GM18505 (cell line): ENCODE results near the gene ATP8B4.
"Not testable (repeated sequence)": the region's sequence is repeated elsewhere in the genome, so short reads cannot be mapped to it uniquely, and the experiment has no call there.

Experiments
- ATAC-seq: cut with Tn5 transposase; IDR thresholded peaks from one replicate; pipeline ENCODE4 v1.9.1; 2021; ENCODE audit not compliant: unreplicated experiment
- POLR2A ChIP-seq: IDR thresholded peaks from 4 replicates; pipeline ENCODE4 v1.6.1; 2011; ENCODE audit warnings: borderline replicate concordance; ENCODE audit not compliant: insufficient read depth, insufficient read length; ENCODE audit errors: extremely low read depth

Gene ATP8B4

DNA sequence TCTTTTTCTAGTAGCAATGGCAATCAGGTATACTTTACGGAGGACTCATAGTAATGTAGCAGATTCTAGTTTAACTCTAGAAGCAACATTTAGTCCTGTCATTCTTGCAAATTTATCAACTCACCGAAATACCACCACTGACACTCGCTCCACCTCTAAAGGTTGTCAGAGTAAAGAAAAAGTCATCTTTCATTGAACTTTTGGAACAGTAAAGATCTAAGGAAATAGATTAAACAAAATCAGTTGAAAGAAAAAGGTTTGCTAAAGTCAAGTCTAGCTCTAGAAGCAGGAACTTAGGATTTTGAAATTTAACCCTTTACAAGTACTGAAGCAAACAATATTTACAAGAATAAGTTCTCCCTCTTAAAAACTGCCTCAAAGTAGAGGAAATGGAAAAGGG is 8.7 kb downstream of the ATP8B4 start:
- no peak for TF ChIP-seq POLR2A
- no peak for ATAC-seq

DNA sequence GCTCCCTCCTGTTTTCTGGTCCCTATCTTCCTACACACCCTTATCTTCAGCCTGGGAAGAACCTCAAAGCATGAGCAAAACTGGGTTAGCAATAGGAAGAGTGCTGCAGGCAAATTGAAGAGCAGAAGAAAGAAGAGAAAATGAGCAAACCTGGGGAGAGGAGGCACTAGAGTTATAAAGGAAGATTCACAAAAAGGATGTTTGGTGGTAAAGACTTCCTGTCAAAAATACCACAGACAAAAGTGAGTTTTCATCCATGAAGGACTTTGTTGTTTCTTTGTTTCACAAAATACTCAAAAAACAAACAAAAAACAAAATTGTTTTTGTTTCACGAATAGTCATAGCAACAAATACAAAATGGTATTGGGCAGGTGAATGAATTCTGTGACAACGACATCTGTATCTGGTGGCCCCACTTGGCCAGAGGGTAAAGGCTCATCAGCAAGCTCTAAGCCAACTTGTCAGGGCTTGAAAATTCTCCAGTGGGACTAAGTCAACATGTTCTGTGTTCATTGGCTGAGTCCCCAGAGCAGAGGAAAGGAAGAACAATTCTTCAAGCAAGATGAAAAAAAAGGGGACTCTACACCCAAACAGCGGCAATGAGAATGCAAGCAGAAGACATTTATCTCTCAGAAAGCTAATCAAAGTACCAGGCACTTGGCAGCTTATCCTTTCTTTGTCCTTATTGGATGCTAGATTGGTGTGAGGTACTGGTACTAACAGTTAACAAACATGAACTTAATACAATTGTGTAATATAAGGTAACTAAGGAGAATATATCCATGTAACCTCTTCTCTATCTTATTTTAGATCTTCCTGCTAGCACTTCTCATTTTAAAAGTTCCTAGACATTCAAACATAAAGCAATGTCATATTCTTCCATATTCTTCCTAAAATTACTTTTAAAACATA is 9.7 kb downstream of the ATP8B4 start:
- ATAC-seq, result no peak

DNA sequence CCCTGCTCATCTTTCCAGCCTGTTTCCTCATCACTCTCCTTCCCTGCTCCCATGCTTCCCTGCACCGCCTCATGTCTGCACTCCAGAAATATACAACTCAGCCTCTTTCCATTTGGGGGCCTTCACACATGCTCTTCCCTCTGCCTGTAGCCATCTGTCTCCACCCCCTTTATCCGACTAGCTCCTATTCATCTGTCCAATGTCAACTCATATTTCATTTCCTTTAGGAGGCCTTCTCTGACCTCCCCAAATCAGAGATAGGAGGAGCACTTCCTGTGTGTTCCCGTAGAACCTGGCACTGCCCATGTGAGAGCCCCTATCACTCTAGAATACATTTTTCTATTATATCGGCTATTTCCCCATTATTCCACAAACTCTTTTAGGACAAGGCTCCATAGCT is 10.6 kb downstream of the ATP8B4 start:
- no peak for ATAC-seq
- no peak for TF ChIP-seq POLR2A

More for the DNA sequence above, 9.7 kb downstream of the ATP8B4 start:
- no peak for TF ChIP-seq POLR2A

- peak; percentile 96 for ATAC-seq
- TF ChIP-seq POLR2A, result no peak
Observed at GRCh38 chr15:50107591-50108408, 11.2 kb downstream of the ATP8B4 start.

- TF ChIP-seq POLR2A, result no peak
- ATAC-seq, result no peak
Observed at GRCh38 chr15:50107157-50107556, 11.9 kb downstream of the ATP8B4 start.

DNA sequence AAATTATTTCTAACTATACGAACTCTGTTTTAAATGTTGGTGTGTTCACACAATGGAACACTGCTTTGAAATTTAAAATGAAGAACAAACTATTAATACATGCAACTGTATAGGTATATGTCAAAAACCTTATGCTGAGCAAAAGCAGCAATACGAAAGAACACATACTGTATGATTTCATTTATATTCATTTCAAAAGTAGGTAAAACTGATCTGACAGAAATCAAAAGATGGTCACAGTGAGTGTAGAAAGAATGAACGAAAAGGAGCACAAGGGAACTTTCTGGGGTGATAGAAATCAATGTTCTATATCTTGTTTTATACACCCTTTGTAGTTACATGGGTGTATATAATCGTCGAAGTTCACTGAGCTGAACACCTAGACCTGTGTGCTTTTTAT is 12.6 kb downstream of the ATP8B4 start:
- no peak for TF ChIP-seq POLR2A
- no peak for ATAC-seq

DNA sequence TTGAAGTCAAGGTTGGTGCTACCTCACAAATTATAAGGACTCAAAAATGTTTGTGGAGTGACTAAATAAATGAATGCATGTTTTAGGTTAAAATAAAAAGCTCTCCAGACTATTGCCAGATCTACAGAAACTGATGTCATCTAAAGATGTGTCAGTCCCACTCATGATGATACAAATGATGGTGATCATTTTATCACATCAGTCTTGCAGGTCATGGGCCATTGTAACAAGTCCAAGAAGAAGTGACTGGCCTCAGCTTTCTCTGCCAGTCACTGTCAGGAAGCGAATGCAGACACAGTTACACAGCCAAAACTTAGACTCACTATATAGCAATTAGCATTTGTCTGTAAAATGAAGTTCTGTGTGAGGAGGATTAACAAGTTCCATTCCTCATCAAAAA is 18.5 kb downstream of the ATP8B4 start:
- TF ChIP-seq POLR2A, result no peak
- ATAC-seq, result no peak

GRCh38 chr15:50098545-50098944 is 20.5 kb downstream of the ATP8B4 start:
- TF ChIP-seq POLR2A, result no peak
- ATAC-seq, result no peak

- TF ChIP-seq POLR2A, result no peak
- no peak for ATAC-seq
Observed at GRCh38 chr15:50095938-50096821, 22.9 kb downstream of the ATP8B4 start.

DNA sequence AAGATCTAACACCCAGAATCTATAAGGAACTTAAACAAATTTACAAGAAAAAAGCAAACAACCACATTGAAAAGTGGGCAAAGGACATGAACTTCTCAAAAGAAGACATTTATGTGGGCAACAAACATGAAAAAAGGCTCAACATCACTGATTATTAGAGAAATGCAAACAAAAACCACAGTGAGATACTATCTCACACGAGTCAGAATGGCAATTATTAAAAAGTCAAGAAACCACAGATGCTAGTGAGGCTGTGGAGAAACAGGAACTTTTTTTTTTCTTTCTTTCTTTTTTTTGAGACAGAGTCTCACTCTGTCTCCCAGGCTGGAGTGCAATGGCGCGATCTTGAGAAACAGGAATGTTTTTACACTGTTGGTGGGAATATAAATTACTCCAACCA is 29.6 kb downstream of the ATP8B4 start:
- ATAC-seq, result not testable (repeated sequence)

- no peak for ATAC-seq
- TF ChIP-seq POLR2A, result no peak
Observed at GRCh38 chr15:50084932-50085331, 34.1 kb downstream of the ATP8B4 start.

DNA sequence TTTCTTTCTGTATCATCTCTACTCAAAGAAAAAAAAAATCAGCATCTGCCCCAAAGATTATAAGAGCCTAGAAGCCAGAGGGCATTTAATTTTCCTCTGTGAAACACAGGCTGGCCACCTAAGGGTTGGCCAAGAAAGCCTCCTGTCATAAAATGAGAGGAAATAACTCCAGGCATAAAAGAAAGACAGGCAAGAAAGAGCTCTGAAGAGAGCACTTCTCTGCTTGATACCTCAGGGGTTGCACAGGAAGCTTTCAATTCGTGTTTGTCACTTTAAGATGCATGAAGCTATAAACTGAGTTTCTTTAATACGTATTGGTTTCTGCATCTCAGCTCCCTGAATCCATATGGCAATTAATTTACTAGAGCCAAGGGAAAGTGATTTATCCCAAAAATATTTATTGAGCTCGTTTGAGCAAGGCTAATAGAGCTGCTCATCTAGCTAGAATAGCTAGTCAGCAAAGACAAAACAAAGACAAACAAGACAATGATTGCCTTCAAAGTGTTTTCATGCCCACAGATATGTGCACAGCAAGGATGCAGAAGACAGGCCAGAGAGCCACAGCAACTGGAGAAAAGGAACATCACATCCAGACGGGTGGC is 35.5 kb downstream of the ATP8B4 start:
- no peak for TF ChIP-seq POLR2A
- ATAC-seq, result no peak

DNA sequence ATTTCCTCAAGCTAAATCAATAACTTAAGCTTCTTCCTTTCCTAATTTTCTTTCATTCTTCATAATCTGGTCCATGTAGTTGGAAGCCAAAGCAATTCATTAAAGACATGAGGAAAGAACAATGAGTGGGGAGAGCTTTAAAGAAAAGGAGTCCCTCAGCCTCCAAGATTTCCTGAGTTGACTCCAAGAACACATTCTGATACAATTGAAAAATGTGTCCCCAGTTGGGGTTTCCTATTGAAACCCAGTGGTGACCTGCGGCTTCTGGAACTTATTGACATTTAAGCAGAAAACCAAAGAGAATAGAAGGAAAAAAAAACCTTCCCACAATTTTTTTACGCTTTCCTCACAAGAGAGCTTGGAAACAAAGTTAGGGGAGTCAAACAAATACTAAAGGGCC is 37.0 kb downstream of the ATP8B4 start:
- no peak for ATAC-seq
- TF ChIP-seq POLR2A, result no peak
